ENCODE data around the gene PPP1R14C.

Gene PPP1R14C

DNA sequence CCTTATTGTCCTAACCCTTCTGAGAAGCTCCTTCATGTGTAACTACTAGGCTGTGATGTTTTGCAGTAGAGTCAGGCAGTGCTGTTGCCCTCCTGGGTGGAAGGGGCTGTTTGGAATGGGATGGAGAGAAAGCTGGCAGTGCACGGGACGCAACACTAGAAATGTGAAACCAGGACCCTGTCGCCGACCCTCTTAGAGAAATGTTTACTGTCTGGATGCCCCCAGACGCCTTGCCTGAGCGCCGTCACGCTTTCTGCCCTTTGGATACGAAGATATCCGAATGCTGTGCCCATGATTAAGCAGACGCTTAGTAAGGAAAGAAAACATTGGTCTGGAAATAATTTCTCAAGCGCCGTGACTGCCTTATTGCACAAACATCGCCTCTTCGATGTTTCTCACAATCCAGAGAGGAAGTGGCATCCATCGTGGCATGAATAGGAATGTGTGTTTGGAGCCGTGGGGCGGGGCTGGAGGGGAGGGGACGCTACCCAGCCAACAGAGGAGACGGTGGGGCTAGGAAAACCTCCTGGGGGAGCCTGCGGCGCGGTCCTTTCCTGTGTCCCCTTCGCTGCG lies 661 bp upstream of the PPP1R14C start:
- ChIA-PET POLR2A (no interaction called here), CTCF (no interaction called here)
- TF ChIP-seq, protein P1, sequence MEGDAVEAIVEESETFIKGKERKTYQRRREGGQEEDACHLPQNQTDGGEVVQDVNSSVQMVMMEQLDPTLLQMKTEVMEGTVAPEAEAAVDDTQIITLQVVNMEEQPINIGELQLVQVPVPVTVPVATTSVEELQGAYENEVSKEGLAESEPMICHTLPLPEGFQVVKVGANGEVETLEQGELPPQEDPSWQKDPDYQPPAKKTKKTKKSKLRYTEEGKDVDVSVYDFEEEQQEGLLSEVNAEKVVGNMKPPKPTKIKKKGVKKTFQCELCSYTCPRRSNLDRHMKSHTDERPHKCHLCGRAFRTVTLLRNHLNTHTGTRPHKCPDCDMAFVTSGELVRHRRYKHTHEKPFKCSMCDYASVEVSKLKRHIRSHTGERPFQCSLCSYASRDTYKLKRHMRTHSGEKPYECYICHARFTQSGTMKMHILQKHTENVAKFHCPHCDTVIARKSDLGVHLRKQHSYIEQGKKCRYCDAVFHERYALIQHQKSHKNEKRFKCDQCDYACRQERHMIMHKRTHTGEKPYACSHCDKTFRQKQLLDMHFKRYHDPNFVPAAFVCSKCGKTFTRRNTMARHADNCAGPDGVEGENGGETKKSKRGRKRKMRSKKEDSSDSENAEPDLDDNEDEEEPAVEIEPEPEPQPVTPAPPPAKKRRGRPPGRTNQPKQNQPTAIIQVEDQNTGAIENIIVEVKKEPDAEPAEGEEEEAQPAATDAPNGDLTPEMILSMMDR (IDR thresholded peaks at IDR 0.05; ENCODE audit: insufficient read depth, low read length, missing control alignments): no peak
- H3K4me3 ChIP-seq (ENCODE audit: low read depth, low read length): peak overlapping the region; percentile 44
- no peak for DNase-seq (ENCODE audit: low read depth, low spot score)

DNA sequence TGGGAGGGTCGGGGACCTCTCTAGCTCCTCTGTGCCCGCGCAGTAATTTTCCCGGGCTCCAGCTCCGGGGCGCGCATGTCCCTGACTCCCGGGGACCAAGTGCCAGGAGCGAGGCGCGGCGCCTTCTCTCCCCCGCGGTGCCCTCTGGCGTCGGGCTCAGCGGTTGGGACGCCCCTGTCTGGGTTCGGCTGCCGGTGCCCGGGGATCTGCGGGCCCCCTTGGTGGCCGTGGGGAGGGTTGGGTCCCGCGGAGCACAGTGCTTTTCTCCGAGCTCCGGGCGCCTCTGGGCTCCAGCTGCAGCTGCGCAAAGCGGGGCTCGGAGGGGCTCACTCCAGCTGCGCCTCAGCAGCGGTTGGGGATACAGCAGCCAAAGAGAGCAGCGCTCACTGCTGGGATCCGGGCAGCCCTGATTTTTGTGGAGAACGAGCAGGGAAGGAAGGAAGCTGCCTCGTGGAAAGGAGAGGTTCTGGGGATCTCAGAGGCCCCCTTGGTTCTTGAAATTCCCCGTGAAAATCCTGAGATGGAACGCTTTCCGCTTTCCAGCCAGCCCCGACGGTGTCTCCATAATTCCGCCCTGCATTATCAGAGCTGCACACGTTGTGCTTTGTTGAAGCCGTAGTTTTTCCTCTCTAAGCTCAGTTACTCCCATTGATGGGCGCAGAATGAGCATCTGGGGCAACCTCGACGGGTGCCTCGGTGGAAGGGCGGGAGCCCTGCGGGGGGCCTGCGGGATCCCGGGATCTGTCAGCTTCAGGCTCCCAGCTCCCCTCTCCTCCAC lies 861 bp downstream of the PPP1R14C start:
- peak overlapping the region; percentile 44 for H3K4me3 ChIP-seq (ENCODE audit: low read depth, low read length)
- CTCF ChIA-PET: interaction anchor here (1.1 to 2.9 kb wide), 4 partner anchors 9 to 252 kb away, joined by 3 to 8 read pairs (median 4); no protein-coding TSS in a partner anchor
- no peak for DNase-seq (ENCODE audit: low read depth, low spot score)
- TF ChIP-seq, protein P1 (IDR thresholded peaks at IDR 0.05; ENCODE audit: insufficient read depth, low read length, missing control alignments): no peak
- POLR2A ChIA-PET: no interaction called here

DNA sequence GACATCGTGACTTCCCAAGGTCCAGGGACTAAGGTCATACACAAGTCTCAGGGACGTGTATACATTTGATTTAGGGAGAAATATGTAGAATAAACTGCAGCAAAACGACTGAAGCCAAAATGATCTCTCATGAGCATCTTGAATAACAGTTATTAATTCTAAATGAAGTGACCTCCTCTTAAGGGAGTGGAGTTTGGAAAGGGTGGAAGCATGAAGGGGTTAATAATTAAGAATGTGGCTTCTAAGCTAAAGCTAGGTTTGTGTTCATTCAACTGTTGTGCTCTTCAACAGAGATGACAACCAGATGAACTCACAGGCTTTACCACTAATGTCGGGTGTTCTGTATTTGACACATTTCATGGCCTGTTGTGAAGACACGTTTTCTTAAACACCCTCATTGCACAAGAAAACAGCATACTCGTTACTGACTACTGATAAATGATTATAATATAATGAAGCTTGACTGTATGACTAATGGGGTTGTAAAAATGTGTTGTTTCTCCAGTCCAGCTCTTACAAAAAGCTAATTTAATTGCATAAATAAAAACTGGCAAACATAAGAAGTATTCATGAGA lies 1.5 kb downstream of the PPP1R14C start:
- TF ChIP-seq, protein P1 (IDR thresholded peaks at IDR 0.05; ENCODE audit: insufficient read depth, low read length, missing control alignments): no peak
- DNase-seq (ENCODE audit: low read depth, low spot score): no peak
- ChIA-PET POLR2A (no interaction called here), CTCF (interaction anchor here (0.8 to 2.9 kb wide), 6 partner anchors 9 to 251 kb away, joined by 3 to 8 read pairs (median 4); no protein-coding TSS in a partner anchor)
- H3K4me3 ChIP-seq (ENCODE audit: low read depth, low read length): no peak overlapping the region

DNA sequence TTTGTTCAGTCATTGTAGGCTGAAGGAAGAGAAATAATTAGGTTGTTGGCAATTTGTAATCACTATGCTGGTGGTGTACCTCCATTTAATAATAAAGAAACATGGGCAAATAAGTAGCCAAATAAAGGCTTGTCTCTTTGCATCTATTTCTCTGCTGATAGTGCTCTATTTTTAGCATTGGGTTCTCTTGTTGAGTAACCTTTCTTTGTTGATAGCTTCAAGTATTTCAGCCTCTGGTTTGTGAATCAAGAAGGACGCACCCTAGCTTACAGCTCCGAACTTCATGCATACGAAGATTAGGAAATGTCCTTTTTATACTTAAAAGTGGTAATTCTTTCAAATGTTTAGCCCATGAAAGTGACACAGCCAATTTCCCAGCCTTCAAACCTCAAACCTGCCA lies 2.6 kb downstream of the PPP1R14C start:
- DNase-seq (ENCODE audit: low read depth, low spot score): no peak
- no peak overlapping the region for H3K4me3 ChIP-seq (ENCODE audit: low read depth, low read length)
- TF ChIP-seq, protein P1 (IDR thresholded peaks at IDR 0.05; ENCODE audit: insufficient read depth, low read length, missing control alignments): no peak
- CTCF ChIA-PET: interaction anchor here (0.8 to 2.9 kb wide), 3 partner anchors 8 to 189 kb away, joined by 3 to 8 read pairs (median 6); no protein-coding TSS in a partner anchor
- POLR2A ChIA-PET: no interaction called here

DNA sequence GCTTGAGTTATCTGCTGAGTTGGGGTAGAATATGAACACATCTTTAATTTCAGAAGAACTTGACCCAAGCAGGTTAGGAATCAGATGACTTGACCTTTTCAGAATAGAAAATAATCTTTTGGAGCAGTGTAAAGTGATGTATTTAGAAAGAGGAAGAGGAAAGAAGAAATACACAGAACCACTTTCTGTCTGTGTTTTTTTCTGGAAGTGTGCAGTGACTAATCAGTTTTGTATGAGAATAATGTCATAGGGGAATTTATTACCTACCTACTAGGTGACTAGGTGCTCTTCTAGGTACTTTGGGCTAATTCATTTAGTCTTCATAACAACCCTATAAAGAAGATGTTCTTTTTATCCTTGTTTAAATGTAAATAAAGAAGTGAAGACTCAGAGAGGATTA lies 3.0 kb downstream of the PPP1R14C start:
- H3K4me3 ChIP-seq (ENCODE audit: low read depth, low read length): no peak overlapping the region
- TF ChIP-seq, protein P1 (IDR thresholded peaks at IDR 0.05; ENCODE audit: insufficient read depth, low read length, missing control alignments): no peak
- ChIA-PET CTCF (interaction anchor here (2.0 to 2.9 kb wide), 2 partner anchors 12 to 189 kb away, joined by 6 to 8 read pairs; no protein-coding TSS in a partner anchor), POLR2A (no interaction called here)
- DNase-seq (ENCODE audit: low read depth, low spot score): no peak

DNA sequence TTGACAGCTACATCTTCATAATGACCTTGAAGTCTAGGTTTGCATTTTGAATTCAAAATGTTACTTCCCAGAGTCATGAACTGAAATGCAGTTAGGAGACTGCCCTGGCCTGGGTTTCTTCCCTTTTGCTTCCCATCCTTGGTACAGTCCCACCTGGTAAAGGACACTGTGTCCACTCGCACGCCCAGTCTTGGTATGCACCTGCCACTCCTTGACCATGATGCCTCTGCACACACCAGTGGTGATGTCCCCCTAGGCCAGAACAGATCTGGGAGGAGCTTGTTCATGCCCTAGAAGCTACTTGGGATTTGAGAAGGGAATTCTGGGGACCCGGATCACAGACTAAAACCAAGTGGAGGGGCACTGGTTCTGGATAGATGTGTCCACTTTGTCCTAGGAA lies 3.6 kb downstream of the PPP1R14C start:
- no peak overlapping the region for H3K4me3 ChIP-seq (ENCODE audit: low read depth, low read length)
- TF ChIP-seq, protein P1 (IDR thresholded peaks at IDR 0.05; ENCODE audit: insufficient read depth, low read length, missing control alignments): no peak
- ChIA-PET POLR2A (no interaction called here), CTCF (interaction anchor here (2.0 kb wide), 1 partner anchor 188 kb away, joined by 6 read pairs; no protein-coding TSS in a partner anchor)
- DNase-seq (ENCODE audit: low read depth, low spot score): no peak
